MM.1S (cell line): Measurements from ENCODE around the gene LRMDA.

Source experiments
- DNase-seq: peaks from one replicate; pipeline ENCODE4 v3.0.0-alpha.2; 2015
- H2AFZ ChIP-seq: fragments of 300-600 bp; sonication (generic); 2 replicates; pipeline ENCODE4 v1.6.0; 2016; ENCODE audit warnings: antibody characterized with exemption, low read length
- H3F3A ChIP-seq: fragments of 300-600 bp; sonication (generic); 2 replicates; pipeline ENCODE4 v1.6.1; 2016; ENCODE audit warnings: mild to moderate bottlenecking, antibody characterized with exemption, low read length, moderate library complexity, mixed read lengths; ENCODE audit not compliant: insufficient read depth
- H3K27ac ChIP-seq: fragments of 300-600 bp; sonication (generic); 2 replicates; pipeline ENCODE4 v1.5.1; 2016; ENCODE audit warnings: mild to moderate bottlenecking, low read length
- H3K27me3 ChIP-seq: fragments of 300-600 bp; sonication (generic); replicated peaks from 2 replicates; pipeline ENCODE4 v1.6.0; 2016; ENCODE audit warnings: low read length; ENCODE audit not compliant: insufficient read depth
- H3K36me3 ChIP-seq: fragments of 300-600 bp; sonication (generic); replicated peaks from 2 replicates; pipeline ENCODE4 v1.6.1; 2016; ENCODE audit warnings: mild to moderate bottlenecking, low read length, mixed read lengths; ENCODE audit not compliant: insufficient read depth
- H3K4me1 ChIP-seq: fragments of 300-600 bp; sonication (generic); 2 replicates; pipeline ENCODE4 v1.6.1; 2016; ENCODE audit warnings: low read length, mixed read lengths
- H3K4me2 ChIP-seq: fragments of 300-600 bp; sonication (generic); 2 replicates; pipeline ENCODE4 v1.6.0; 2016; ENCODE audit warnings: low read depth, low read length
- H3K4me3 ChIP-seq: fragments of 300-600 bp; sonication (generic); 2 replicates; pipeline ENCODE4 v1.5.1; 2016; ENCODE audit warnings: low read length, mixed read lengths
- H3K79me2 ChIP-seq: fragments of 300-600 bp; sonication (generic); 2 replicates; pipeline ENCODE4 v1.6.1; 2016; ENCODE audit warnings: mixed run types, low read length, mixed read lengths
- H3K9ac ChIP-seq: fragments of 300-600 bp; sonication (generic); 2 replicates; pipeline ENCODE4 v1.6.1; 2016; ENCODE audit warnings: low read length, mixed read lengths
- H3K9me2 ChIP-seq: fragments of 300-600 bp; sonication (generic); replicated peaks from 2 replicates; pipeline ENCODE4 v1.6.1; 2016; ENCODE audit warnings: mild to moderate bottlenecking, low read length, mixed read lengths; ENCODE audit not compliant: insufficient read depth
- H3K9me3 ChIP-seq: fragments of 300-600 bp; sonication (generic); replicated peaks from 2 replicates; pipeline ENCODE4 v1.6.1; 2016; ENCODE audit warnings: mild to moderate bottlenecking, low read length, mixed read lengths; ENCODE audit not compliant: insufficient read depth
- H4K20me1 ChIP-seq: fragments of 300-600 bp; sonication (generic); 2 replicates; pipeline ENCODE4 v1.6.1; 2016; ENCODE audit warnings: mild to moderate bottlenecking, low read length, moderate library complexity, mixed read lengths; ENCODE audit not compliant: insufficient read depth
- EZH2 ChIP-seq: fragments of 300-600 bp; sonication (generic); optimal IDR thresholded peaks from 2 replicates; pipeline ENCODE3; 2017; ENCODE audit warnings: low read depth, mild to moderate bottlenecking, antibody characterized with exemption, low read length, mixed read lengths
- EZH2phosphoT487 ChIP-seq: fragments of 300-600 bp; sonication (generic); IDR thresholded peaks from 2 replicates; pipeline ENCODE4 v1.6.1; 2018; ENCODE audit warnings: antibody characterized with exemption, low read length
- TF ChIP-seq, protein P1 (sequence below): fragments of 300-600 bp; sonication (generic); IDR thresholded peaks from 2 replicates; pipeline ENCODE4 v1.5.1; 2016; ENCODE audit warnings: antibody characterized with exemption, low read length, mixed read lengths

Gene LRMDA

DNA sequence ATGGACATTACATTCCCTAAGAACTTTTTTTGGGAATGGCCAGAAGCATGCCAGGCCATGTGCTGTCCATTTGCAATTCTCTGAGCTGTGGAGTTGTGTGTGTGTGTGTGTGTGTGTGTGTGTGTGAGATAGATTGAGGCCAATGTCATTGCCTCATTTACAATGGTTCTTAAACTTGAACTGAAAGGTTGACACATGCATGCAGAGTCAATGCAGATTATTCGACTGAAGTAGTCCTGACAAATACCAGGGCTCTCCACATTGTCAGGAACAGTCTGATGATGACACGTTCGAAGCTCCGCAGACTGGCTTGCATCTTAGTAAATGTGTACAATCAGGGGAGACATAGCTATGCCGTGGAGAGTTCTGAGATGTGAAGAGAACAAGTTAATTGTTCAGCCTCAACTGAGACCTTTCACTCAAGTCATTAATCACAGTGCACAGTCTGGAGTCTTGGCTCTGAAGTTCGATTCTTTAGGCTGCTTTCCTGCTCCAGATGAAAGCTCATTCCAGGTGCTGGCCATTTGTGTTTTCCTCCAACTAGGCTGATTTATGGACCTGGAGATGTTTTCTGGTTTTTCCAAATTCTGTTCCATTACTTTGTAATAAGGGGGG lies 921.9 kb downstream of the LRMDA start:
- Histone ChIP-seq H3K9ac (no peak overlapping the region), H4K20me1 (no peaks in the 10 kb centered on the region), H3K27me3 (no peaks in the 10 kb centered on the region), H3K9me3 (no peaks in the 10 kb centered on the region), H3K4me3 (no peak overlapping the region), H3K4me1 (no peaks in the 10 kb centered on the region), H2AFZ (no peak overlapping the region), H3K79me2 (no peaks in the 10 kb centered on the region), H3K36me3 (no peaks in the 10 kb centered on the region), H3K9me2 (no peaks in the 10 kb centered on the region), H3K4me2 (no peak overlapping the region), H3F3A (no peaks in the 10 kb centered on the region), H3K27ac (no peak overlapping the region)
- no peak for TF ChIP-seq EZH2phosphoT487
- TF ChIP-seq, protein P1, sequence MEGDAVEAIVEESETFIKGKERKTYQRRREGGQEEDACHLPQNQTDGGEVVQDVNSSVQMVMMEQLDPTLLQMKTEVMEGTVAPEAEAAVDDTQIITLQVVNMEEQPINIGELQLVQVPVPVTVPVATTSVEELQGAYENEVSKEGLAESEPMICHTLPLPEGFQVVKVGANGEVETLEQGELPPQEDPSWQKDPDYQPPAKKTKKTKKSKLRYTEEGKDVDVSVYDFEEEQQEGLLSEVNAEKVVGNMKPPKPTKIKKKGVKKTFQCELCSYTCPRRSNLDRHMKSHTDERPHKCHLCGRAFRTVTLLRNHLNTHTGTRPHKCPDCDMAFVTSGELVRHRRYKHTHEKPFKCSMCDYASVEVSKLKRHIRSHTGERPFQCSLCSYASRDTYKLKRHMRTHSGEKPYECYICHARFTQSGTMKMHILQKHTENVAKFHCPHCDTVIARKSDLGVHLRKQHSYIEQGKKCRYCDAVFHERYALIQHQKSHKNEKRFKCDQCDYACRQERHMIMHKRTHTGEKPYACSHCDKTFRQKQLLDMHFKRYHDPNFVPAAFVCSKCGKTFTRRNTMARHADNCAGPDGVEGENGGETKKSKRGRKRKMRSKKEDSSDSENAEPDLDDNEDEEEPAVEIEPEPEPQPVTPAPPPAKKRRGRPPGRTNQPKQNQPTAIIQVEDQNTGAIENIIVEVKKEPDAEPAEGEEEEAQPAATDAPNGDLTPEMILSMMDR, result no peak
- no peak for TF ChIP-seq EZH2
- no peak for DNase-seq

DNA sequence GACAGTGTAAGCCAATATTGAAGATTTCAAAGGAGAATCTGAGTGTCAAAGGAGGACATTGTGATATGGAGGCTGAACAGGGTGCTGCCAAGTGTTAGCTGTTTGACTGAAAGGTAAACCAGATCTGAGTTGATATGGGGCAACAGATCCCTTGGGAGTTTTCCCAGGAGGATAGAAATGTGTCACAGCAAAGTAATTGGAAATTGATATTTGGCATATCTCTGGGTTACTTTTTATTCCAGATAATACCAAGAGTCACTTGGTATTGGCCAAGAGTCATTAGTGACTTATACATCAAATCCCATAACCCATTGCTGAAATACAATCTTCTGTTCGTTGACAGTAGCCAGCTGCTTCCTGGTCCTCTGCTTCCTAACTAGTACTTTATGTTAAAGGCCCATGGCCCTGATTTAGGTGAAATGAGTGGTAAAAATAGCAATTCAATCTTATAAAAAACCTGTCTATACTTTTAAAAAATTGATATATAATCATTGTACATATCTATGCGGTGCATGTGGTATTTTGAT lies 922.9 kb downstream of the LRMDA start:
- H3K27ac ChIP-seq, result no peak overlapping the region
- H2AFZ ChIP-seq, result no peak overlapping the region
- TF ChIP-seq EZH2phosphoT487, result no peak
- TF ChIP-seq EZH2, result no peak
- TF ChIP-seq, protein P1, result no peak
- no peak for DNase-seq
- H3K27me3 ChIP-seq, result no peaks in the 10 kb centered on the region
- H3K9ac ChIP-seq, result no peak overlapping the region
- H3K36me3 ChIP-seq, result no peaks in the 10 kb centered on the region
- H3K4me3 ChIP-seq, result no peak overlapping the region
- no peak overlapping the region for H3K4me2 ChIP-seq
- no peaks in the 10 kb centered on the region for H4K20me1 ChIP-seq
- H3K9me3 ChIP-seq, result no peaks in the 10 kb centered on the region
- no peaks in the 10 kb centered on the region for H3F3A ChIP-seq
- no peaks in the 10 kb centered on the region for H3K79me2 ChIP-seq
- H3K4me1 ChIP-seq, result no peaks in the 10 kb centered on the region
- H3K9me2 ChIP-seq, result no peaks in the 10 kb centered on the region

- Histone ChIP-seq H3K79me2 (no peaks in the 10 kb centered on the region), H3F3A (no peaks in the 10 kb centered on the region)
- TF ChIP-seq EZH2 (no peak), EZH2phosphoT487 (no peak)
- TF ChIP-seq, protein P1, result no peak
These were observed 923.5 kb downstream of the LRMDA start for GRCh38 chr10:76354921-76355320.

More at GRCh38 chr10:76354921-76355320, 923.5 kb downstream of the LRMDA start:
- no peak overlapping the region for H3K9ac ChIP-seq
- H2AFZ ChIP-seq, result no peak overlapping the region
- no peaks in the 10 kb centered on the region for H4K20me1 ChIP-seq
- H3K36me3 ChIP-seq, result no peaks in the 10 kb centered on the region
- no peak for DNase-seq
- no peak overlapping the region for H3K4me2 ChIP-seq
- no peaks in the 10 kb centered on the region for H3K4me1 ChIP-seq
- no peaks in the 10 kb centered on the region for H3K27me3 ChIP-seq
- H3K9me2 ChIP-seq, result no peaks in the 10 kb centered on the region
- H3K9me3 ChIP-seq, result no peaks in the 10 kb centered on the region
- no peak overlapping the region for H3K4me3 ChIP-seq
- H3K27ac ChIP-seq, result no peak overlapping the region
